GM18873 (cell line): ENCODE data around the gene FAM120AOS.

Source experiments
- ATAC-seq: cut with Tn5 transposase; IDR thresholded peaks from one replicate; pipeline ENCODE4 v1.9.1; 2021; ENCODE audit warnings: mild to moderate bottlenecking, moderate library complexity, moderate number of reproducible peaks; ENCODE audit not compliant: unreplicated experiment, low FRiP score

The FAM120AOS gene

GRCh38 chr9:93468763-93469456 lies 15.5 kb upstream of the FAM120AOS start:
- ATAC-seq: no peak

- ATAC-seq: no peak
Observed at GRCh38 chr9:93467462-93467861, 14.1 kb upstream of the FAM120AOS start.

GRCh38 chr9:93467062-93467416 lies 13.7 kb upstream of the FAM120AOS start:
- ATAC-seq: no peak

GRCh38 chr9:93466416-93467061 lies 13.2 kb upstream of the FAM120AOS start:
- ATAC-seq: no peak

GRCh38 chr9:93465855-93466254 lies 12.5 kb upstream of the FAM120AOS start:
- ATAC-seq: no peak

GRCh38 chr9:93464876-93465275 lies 11.5 kb upstream of the FAM120AOS start:
- ATAC-seq: no peak

- ATAC-seq: no peak
Observed at GRCh38 chr9:93464395-93464794, 11.0 kb upstream of the FAM120AOS start.

- no peak for ATAC-seq
Observed at GRCh38 chr9:93463638-93464248, 10.4 kb upstream of the FAM120AOS start.

GRCh38 chr9:93461821-93462220 lies 8.4 kb upstream of the FAM120AOS start:
- ATAC-seq: no peak

GRCh38 chr9:93461414-93461743 lies 8.0 kb upstream of the FAM120AOS start:
- ATAC-seq: no peak

- no peak for ATAC-seq
Observed at GRCh38 chr9:93460689-93461413, 7.5 kb upstream of the FAM120AOS start.

GRCh38 chr9:93459432-93459847 lies 6.1 kb upstream of the FAM120AOS start:
- ATAC-seq: no peak

- no peak for ATAC-seq
Observed at GRCh38 chr9:93458712-93459111, 5.3 kb upstream of the FAM120AOS start.

- ATAC-seq: no peak
Observed at GRCh38 chr9:93457006-93457405, 3.6 kb upstream of the FAM120AOS start.

GRCh38 chr9:93456504-93456903 lies 3.1 kb upstream of the FAM120AOS start:
- ATAC-seq: no peak

- no peak for ATAC-seq
Observed at GRCh38 chr9:93456022-93456421, 2.6 kb upstream of the FAM120AOS start.

- ATAC-seq: no peak
Observed at GRCh38 chr9:93452710-93453046, 703 bp downstream of the FAM120AOS start.

- ATAC-seq: no peak
Observed at GRCh38 chr9:93451849-93452709, 1.3 kb downstream of the FAM120AOS start.

- ATAC-seq: no peak
Observed at GRCh38 chr9:93450945-93451815, 2.2 kb downstream of the FAM120AOS start, which contains the start of gene FAM120A. Gene FAM120A (plus strand): TSS chr9:93451685. CDS start chr9:93451916, 231 bp downstream.
